ENCODE measurements around the gene DGUOK.

The DGUOK gene

DNA sequence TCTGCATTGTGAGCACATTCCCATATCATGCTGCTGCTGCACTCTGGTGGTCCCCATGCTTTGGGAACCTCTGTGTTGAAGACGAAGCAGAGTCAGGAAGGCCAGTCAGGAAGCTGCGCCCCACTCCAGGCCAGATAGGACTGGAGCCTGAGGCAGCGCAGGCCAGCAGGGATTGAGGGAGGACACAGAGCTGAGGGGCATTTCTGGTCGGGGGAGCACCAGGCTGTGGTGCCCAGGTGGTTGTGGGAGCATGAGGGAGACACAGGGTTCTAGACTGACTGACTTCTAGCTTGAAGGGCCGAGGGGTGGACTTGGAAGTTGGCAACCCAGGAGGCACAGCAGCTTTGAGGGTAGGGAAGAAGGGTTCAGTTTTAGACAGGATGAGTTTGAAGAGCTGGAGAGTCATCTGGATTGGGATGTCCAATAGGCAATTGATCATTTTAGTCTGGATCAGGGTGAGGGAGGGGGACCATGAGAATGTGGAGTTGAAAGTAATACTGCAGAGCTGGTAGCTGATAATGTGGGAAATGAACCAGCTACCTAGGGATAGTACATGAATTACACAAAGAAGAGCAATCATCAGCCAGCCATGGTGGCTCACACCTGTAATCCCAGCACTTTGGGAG lies 35.3 kb upstream of the DGUOK start:
- FAIRE-seq = no peak
- TF ChIP-seq POLR2A (IDR thresholded peaks at IDR 0.05; ENCODE audit: low read depth, low read length) = no peak
- no peak for TF ChIP-seq PAX5 (IDR thresholded peaks at IDR 0.05; ENCODE audit: insufficient read depth, low read length, severe bottlenecking)
- no peak for TF ChIP-seq POU2F2 (IDR thresholded peaks at IDR 0.05; ENCODE audit: low read depth, low read length)
- TF ChIP-seq SPI1 (IDR thresholded peaks at IDR 0.05; ENCODE audit: low read depth, low read length) = no peak
- no peak for TF ChIP-seq POLR2AphosphoS5 (IDR thresholded peaks at IDR 0.05; ENCODE audit: low read depth, low read length)
- TF ChIP-seq TAF1 (IDR thresholded peaks at IDR 0.05; ENCODE audit: low read depth, low read length) = no peak
- DNase-seq (ENCODE audit: insufficient read length, low spot score) = no peak

DNA sequence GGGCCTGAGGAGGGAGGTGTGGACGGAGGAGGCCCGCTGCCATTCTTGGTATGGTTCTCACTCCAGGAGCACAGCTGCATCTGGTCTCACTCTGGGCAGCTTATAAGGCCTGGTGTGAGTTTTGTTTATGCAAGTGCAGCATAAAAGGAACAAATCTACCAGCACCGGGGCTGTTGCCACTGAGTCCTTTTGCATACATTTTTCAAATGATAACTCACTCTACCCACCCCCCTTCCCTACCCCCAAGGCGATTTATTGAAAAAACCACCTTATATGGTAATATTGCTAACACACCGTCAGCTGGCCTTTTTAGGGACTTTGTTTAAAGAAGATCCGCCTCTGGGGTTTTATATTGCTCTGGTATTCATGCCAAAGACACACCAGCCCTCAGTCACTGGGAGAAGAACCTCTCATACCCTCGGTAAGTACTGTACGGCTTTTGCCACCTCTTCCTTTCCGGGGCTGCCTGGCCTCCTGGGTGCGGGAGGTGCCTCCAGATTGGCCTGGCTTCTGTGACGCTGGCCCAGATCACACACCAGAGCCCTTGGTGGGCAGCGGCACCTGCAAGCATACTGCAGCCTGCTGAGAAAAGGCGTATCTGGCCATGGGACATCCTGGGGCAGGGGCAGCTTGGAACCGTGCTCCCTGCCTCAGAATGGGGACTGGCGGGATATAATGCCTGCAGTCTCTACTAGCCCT lies 33.9 kb upstream of the DGUOK start, which contains the start of gene ACTG2:
Gene ACTG2, plus strand, starts transcription at position 378 of the 699 bp plus-strand sequence. CDS start 8,304 bp downstream, outside the sequence.
- no peak for TF ChIP-seq SPI1 (IDR thresholded peaks at IDR 0.05; ENCODE audit: low read depth, low read length)
- no peak for TF ChIP-seq TAF1 (IDR thresholded peaks at IDR 0.05; ENCODE audit: low read depth, low read length)
- FAIRE-seq (no peak), DNase-seq (ENCODE audit: insufficient read length, low spot score) (no peak)

GRCh38 chr2:73893764-73894474 lies 32.8 kb upstream of the DGUOK start:
- FAIRE-seq = no peak

DNA sequence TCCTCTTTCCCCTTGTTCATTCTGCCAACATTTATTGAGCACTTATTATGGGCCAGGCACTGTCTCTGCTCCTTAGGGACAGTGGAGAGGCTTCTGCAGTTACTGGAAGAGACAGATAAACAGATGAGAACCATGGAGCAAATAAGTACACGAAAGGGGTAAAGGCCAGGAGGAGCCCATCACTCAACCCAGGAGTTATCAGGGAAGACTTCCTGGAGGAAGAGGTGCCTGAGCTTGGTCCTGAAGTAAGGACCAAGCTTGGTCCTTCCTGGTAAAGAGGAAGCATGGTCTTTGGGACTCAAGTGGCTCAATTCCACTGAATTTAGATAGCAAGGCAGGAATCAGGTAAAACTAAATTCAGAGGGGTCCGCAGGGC lies 32.2 kb upstream of the DGUOK start:
- FAIRE-seq = no peak
- TF ChIP-seq POLR2A (IDR thresholded peaks at IDR 0.05; ENCODE audit: low read depth, low read length) (no peak), SPI1 (IDR thresholded peaks at IDR 0.05; ENCODE audit: low read depth, low read length) (no peak), TAF1 (IDR thresholded peaks at IDR 0.05; ENCODE audit: low read depth, low read length) (no peak), POLR2AphosphoS5 (IDR thresholded peaks at IDR 0.05; ENCODE audit: low read depth, low read length) (no peak), PAX5 (IDR thresholded peaks at IDR 0.05; ENCODE audit: insufficient read depth, low read length, severe bottlenecking) (no peak), POU2F2 (IDR thresholded peaks at IDR 0.05; ENCODE audit: low read depth, low read length) (no peak)

More at GRCh38 chr2:73893764-73894474, 32.8 kb upstream of the DGUOK start:
- peak; percentile 54 for TF ChIP-seq SPI1 (IDR thresholded peaks at IDR 0.05; ENCODE audit: low read depth, low read length)
- TF ChIP-seq POU2F2 (IDR thresholded peaks at IDR 0.05; ENCODE audit: low read depth, low read length) = no peak
- no peak for TF ChIP-seq PAX5 (IDR thresholded peaks at IDR 0.05; ENCODE audit: insufficient read depth, low read length, severe bottlenecking)
- no peak for DNase-seq (ENCODE audit: insufficient read length, low spot score)

GRCh38 chr2:73894877-73895276 lies 31.8 kb upstream of the DGUOK start:
- TF ChIP-seq POU2F2 (IDR thresholded peaks at IDR 0.05; ENCODE audit: low read depth, low read length) (no peak), POLR2AphosphoS5 (IDR thresholded peaks at IDR 0.05; ENCODE audit: low read depth, low read length) (no peak), SPI1 (IDR thresholded peaks at IDR 0.05; ENCODE audit: low read depth, low read length) (no peak), TAF1 (IDR thresholded peaks at IDR 0.05; ENCODE audit: low read depth, low read length) (no peak), POLR2A (IDR thresholded peaks at IDR 0.05; ENCODE audit: low read depth, low read length) (no peak), PAX5 (IDR thresholded peaks at IDR 0.05; ENCODE audit: insufficient read depth, low read length, severe bottlenecking) (no peak)
- no peak for DNase-seq (ENCODE audit: insufficient read length, low spot score)
- no peak for FAIRE-seq

More for the DNA sequence above, 32.2 kb upstream of the DGUOK start:
- DNase-seq (ENCODE audit: insufficient read length, low spot score) = no peak

GRCh38 chr2:73895473-73895872 lies 31.2 kb upstream of the DGUOK start:
- no peak for FAIRE-seq
- TF ChIP-seq TAF1 (IDR thresholded peaks at IDR 0.05; ENCODE audit: low read depth, low read length) (no peak), POLR2AphosphoS5 (IDR thresholded peaks at IDR 0.05; ENCODE audit: low read depth, low read length) (no peak), PAX5 (IDR thresholded peaks at IDR 0.05; ENCODE audit: insufficient read depth, low read length, severe bottlenecking) (no peak)
- DNase-seq (ENCODE audit: insufficient read length, low spot score) = no peak

DNA sequence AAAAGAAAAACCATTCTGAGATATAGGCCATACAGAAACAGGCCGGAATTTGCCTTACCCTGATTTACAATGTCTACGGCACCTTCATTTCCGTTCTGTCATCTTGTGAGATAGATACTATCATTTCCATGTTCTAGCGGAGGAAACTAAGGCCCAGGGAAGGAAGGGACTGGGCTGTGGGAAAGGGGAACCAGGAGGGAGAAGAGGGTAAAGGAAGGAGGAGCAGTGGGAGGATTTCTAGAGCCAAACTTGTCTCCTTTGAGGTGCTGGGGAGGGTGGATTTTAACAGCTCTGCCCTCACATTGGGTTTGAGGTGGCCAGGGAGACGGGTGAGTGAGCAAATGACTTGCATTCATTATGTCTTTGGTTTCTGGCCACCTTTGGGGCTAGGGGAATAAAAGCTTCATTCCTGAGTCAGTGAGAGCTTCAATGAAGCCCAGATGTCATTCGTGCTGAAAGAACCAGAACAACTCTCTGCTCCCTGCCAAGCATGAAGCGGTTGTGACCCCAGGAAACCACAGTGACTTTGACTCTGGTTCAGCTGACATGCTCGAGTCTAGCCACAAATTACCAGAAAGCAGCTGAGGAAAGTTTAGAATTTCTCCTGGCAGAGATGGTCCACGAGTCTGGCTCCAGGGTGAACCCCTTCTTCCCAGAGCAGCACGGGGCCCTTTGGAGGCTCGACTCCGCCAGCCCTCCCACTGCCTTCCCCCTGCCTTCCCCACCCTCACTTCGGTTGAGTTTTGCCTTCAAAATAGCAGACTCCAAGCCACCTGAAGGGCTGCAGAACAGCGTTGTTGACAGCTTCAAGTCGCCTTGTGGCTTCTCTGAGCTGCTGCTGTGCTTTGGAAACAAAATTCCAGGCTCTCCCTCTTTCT lies 30.1 kb upstream of the DGUOK start:
- TF ChIP-seq SPI1 (IDR thresholded peaks at IDR 0.05; ENCODE audit: low read depth, low read length) = no peak
- FAIRE-seq (peak; percentile 68), DNase-seq (ENCODE audit: insufficient read length, low spot score) (no peak)

- no peak for TF ChIP-seq TAF1 (IDR thresholded peaks at IDR 0.05; ENCODE audit: low read depth, low read length)
- TF ChIP-seq SPI1 (IDR thresholded peaks at IDR 0.05; ENCODE audit: low read depth, low read length) = no peak
- no peak for TF ChIP-seq POLR2A (IDR thresholded peaks at IDR 0.05; ENCODE audit: low read depth, low read length)
- no peak for TF ChIP-seq POU2F2 (IDR thresholded peaks at IDR 0.05; ENCODE audit: low read depth, low read length)
- TF ChIP-seq POLR2AphosphoS5 (IDR thresholded peaks at IDR 0.05; ENCODE audit: low read depth, low read length) = no peak
- no peak for TF ChIP-seq PAX5 (IDR thresholded peaks at IDR 0.05; ENCODE audit: insufficient read depth, low read length, severe bottlenecking)
- FAIRE-seq = no peak
- DNase-seq (ENCODE audit: insufficient read length, low spot score) = no peak
These were observed 29.5 kb upstream of the DGUOK start for GRCh38 chr2:73897240-73897583.

GRCh38 chr2:73897934-73898333 lies 28.7 kb upstream of the DGUOK start:
- FAIRE-seq = no peak

More at GRCh38 chr2:73897934-73898333, 28.7 kb upstream of the DGUOK start:
- TF ChIP-seq POLR2AphosphoS5 (IDR thresholded peaks at IDR 0.05; ENCODE audit: low read depth, low read length) (no peak), TAF1 (IDR thresholded peaks at IDR 0.05; ENCODE audit: low read depth, low read length) (no peak), POLR2A (IDR thresholded peaks at IDR 0.05; ENCODE audit: low read depth, low read length) (no peak), POU2F2 (IDR thresholded peaks at IDR 0.05; ENCODE audit: low read depth, low read length) (no peak), PAX5 (IDR thresholded peaks at IDR 0.05; ENCODE audit: insufficient read depth, low read length, severe bottlenecking) (no peak), SPI1 (IDR thresholded peaks at IDR 0.05; ENCODE audit: low read depth, low read length) (no peak)
- no peak for DNase-seq (ENCODE audit: insufficient read length, low spot score)

Data from GM12891 (cell line).